HG02642 (cell line): ENCODE measurements around the gene NPDC1.

Source experiments
- ATAC-seq: cut with Tn5 transposase; IDR thresholded peaks from one replicate; pipeline ENCODE4 v1.9.1; 2021; ENCODE audit warnings: mild to moderate bottlenecking; ENCODE audit not compliant: unreplicated experiment, poor library complexity

NPDC1 gene, protein sequence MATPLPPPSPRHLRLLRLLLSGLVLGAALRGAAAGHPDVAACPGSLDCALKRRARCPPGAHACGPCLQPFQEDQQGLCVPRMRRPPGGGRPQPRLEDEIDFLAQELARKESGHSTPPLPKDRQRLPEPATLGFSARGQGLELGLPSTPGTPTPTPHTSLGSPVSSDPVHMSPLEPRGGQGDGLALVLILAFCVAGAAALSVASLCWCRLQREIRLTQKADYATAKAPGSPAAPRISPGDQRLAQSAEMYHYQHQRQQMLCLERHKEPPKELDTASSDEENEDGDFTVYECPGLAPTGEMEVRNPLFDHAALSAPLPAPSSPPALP

DNA sequence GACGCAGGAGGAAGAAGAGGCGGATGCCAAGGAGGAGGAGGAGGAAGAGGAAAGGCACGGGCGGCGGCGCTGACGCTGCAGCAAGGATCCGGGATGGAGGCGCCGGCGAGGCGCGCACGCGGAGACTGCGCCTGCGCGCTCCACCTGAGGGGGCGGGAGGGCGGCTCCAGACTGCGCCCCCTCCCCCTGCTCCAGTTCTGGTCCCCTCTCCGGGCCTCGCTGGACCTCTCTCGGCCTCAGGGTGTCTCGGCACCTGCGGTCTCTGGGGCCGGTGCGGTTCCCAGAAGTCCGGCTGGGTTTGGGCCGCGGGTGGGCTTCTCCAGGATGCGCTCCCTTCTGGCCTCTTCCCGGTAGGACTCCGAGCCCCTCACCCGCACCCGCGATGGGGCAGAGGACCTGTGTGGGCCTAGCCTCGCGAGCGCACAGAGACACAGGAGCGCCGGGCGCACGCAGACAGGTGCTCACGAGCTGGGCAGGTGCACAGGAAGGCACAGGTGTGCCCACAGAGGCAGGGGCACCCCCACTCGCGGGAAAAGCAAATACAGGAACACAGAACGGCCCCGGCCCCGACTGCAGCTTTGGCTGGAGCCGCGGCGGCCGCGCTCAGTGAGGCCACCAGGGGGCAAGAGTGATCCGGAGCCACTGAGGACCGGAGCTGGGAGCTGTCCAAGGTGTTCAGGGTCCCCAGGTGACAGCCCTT is at the start of gene NPDC1:
NPDC1 (minus strand) TSS at position 90 of the 700 bp plus-strand sequence. CDS start 188 bp downstream, outside the sequence.
- no peak for ATAC-seq

DNA sequence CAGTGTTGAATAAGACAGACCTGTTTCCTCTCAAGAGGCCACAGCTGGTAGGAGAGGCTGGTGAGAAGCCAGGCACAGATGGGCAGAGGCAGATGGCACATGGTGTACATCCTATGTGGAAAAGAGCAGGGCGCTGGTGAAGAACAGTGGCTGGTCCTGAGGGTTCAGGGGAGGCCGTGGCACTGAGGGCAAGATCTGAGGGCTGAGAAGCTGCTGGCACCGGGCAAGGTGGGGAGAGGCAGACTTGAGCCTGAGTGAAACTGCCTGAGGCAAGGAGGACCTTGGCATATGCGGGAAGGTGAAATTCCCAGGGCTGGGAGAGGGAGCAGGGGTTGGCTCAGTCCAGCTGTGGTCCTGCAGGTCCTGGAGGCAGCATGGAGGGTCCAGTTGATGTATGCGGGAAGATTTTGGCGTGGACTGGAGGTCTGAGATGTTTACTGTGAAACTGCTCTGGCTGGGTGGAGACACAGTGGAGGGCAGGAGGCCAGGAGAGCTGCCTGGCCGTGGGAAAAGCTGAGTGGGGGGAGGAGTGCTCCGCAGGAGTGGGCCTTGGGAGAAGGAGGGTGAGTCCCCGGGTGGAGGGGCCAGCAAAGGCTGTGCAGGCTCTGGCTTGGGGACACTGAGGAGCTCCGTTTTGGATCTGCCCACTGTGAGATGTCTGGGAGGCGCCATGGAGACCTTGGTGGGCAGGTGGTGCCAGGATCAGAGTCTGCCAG is 43.4 kb upstream of the NPDC1 start:
- ATAC-seq: no peak

- ATAC-seq: no peak
Measured at GRCh38 chr9:137088121-137088520, 42.1 kb upstream of the NPDC1 start.

DNA sequence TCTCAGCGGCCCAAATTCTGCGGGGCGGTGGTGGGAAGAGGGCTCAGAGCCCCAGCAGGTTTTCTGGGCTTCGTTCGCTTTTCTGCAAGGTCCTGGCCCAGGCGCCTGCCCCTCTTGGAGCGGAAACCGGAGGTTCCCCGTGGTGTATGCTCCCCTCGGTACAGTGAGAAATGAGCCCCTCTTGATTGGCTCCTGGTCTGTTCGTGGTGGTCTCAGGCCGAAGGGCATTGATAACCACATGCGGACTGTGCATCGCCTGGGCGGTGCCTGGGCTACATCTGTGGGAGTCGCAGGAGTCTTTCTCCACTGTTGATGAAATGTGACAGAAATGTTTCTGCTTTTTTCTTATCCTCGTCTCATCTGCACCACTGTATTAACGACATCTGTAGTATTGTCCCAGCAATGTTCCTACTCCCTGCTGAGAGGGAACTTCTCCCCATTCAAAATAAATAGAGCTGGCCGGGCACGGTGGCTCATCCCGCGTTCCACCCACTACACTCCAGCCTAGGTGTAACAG is 41.5 kb upstream of the NPDC1 start:
- ATAC-seq: no peak

- peak; percentile 79 for ATAC-seq
Measured at GRCh38 chr9:137086531-137087408, 40.8 kb upstream of the NPDC1 start, which contains the start of gene MAN1B1. Gene MAN1B1 (plus strand): TSS chr9:137086985. CDS start chr9:137087000, 15 bp downstream.

DNA sequence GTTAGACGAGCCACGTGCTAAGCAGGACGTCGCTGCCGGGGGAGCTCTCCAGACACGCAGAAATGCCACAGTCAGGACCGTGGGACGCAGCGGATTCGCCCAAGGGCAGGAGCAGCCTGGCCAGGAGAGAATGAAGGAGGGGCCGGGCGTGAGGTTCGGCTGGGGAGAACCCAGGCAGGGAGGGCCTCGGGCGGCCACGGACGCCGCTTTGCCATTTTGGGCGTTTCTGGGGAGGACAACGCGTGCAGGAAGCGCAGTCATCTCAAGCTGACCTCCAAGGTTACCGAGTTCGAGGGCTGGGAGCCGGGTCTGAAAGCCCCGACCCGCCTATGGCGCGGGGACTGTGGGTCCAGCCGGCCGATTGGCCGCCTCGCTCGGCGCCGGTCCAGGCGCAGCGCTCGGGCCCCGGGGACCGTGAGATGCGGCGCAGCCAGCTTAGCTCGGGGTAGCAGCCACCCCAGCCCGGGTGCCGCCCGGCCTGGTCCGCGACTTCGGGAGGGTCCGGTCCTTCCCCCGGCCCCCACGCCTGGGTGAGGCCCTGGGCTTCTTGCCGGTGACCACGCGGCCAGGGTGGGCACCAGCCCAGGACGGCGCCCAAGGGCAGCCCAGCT is 40.0 kb upstream of the NPDC1 start:
- ATAC-seq: peak; percentile 10

- ATAC-seq: no peak
Measured at GRCh38 chr9:137084526-137084925, 38.5 kb upstream of the NPDC1 start.

DNA sequence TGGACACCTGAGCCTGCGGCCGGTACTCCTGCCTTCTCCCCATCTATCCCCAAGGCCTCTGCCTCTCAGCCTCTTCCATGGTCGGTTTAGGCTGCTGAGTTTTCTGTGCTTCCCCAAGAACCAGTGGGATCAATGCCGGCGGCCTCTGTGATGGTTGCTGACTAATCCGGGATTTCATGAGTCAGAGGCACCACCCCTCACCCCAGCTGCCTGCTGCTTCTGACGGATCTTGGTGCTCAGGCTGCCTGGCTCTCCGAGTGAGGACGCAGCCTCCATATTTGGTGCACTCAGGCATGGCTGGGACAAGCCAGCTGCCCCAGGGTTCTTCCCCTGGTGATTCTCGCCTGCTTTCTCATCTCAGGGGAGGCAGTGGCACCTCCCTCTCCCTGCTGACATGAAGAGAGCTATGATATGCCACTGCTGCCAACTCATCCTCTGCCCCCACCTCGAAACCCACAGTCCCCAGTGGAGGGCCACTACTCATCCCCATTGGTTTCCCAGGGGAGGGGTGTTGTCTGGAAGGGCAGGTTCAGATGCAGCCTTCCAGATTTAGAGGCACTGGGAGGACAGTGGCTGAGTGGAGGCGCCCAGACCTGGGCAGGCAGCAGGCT is 37.5 kb upstream of the NPDC1 start:
- no peak for ATAC-seq

DNA sequence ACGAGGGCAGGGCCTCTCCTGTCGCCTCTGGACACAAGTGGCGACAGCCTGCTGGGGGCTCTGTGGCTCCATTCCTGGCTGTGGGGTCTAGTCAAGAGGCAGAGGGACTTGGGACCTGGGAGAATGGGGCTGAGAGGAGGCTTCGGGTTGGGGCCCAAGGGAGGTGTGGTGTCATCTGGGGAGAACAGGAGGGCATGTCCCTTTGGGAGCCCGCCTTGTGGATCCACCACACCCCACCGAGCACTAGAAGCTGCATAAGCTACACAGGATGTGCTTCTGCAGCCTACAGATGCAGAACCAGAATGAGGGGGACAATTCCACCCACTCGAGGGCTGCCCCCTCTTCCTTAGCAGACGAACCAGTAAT is 36.9 kb upstream of the NPDC1 start:
- no peak for ATAC-seq

GRCh38 chr9:137082222-137082924 is 36.4 kb upstream of the NPDC1 start:
- ATAC-seq: no peak

DNA sequence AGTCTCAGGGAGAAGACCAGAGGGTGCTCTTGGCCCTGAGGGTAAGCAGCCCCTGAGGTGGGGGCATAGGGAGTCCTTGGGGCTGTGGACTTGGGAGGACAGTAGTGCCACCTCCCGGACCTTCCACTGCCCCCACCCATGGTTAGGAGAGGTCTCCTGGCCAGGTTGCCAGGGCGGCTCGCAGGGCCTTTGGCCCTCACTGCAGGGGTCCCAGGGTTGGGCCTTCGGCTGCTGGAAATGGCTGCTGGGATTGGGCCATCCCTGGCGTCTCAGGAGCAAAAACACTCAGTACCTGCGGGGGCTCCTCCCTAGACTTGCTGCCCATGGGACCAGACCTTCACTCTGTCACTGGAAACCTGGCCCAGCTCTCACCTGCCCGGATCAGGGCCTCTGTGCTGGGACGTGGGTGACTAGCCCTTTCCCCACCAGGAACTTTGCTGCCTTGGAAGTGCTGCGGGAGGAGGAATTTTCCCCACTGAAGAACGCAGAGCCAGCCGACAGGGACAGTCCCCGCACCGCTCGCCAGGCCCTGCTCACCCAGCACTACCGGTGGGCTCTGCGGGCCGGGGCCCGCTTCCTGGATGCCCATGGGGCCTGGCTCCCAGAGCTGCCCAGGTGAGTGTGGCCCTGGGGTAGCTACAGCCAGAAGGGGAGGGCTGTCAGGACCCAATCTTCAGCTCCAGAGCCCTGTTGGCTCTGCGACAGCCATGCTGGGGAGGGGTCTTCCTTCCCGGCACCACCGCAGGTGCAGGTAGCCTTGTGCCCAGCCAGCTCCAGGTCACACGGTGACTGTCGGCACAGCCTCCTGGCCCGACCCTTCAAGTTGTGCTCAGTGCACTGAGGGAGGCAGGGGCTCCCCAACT is 34.5 kb upstream of the NPDC1 start:
- no peak for ATAC-seq

- no peak for ATAC-seq
Measured at GRCh38 chr9:137079401-137079787, 33.4 kb upstream of the NPDC1 start.

- ATAC-seq: no peak
Measured at GRCh38 chr9:137078701-137079400, 32.9 kb upstream of the NPDC1 start.

DNA sequence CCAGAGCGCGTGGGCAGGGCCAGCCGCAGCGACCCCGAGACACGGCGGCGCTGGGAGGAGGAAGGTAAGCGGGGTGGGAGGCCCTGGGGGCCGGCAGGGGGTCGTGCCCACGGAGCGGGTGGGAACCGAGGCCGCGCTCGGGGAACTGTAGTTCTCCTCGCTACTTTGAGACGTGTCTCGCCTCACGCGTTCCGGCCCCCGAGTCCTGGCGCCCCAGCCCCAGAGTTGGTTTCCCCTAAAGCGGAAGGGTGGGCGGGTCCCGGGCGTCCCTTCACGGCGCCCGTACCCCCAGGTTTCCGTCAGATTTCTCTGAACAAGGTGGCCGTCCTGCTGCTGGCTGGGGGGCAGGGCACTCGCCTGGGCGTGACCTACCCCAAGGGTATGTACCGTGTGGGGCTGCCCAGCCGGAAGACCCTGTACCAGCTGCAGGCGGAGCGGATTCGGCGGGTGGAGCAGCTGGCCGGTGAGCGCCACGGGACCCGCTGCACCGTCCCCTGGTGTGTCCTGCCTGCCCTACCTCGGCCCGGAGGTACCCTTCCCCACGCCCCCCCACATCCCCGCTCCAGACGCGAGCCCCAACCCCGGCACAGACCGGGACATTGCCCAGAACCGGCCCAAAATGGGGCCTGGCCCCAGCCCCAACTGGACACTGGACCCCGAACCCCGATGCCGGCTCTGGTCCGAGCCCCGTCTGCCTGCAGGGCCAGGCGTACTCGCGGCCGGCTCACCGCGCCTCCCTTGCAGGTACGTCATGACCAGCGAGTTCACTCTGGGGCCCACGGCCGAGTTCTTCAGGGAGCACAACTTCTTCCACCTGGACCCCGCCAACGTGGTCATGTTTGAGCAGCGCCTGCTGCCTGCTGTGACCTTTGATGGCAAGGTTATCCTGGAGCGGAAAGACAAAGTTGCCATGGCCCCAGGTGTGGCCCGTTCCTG is 32.0 kb upstream of the NPDC1 start:
- peak; percentile 22 for ATAC-seq

DNA sequence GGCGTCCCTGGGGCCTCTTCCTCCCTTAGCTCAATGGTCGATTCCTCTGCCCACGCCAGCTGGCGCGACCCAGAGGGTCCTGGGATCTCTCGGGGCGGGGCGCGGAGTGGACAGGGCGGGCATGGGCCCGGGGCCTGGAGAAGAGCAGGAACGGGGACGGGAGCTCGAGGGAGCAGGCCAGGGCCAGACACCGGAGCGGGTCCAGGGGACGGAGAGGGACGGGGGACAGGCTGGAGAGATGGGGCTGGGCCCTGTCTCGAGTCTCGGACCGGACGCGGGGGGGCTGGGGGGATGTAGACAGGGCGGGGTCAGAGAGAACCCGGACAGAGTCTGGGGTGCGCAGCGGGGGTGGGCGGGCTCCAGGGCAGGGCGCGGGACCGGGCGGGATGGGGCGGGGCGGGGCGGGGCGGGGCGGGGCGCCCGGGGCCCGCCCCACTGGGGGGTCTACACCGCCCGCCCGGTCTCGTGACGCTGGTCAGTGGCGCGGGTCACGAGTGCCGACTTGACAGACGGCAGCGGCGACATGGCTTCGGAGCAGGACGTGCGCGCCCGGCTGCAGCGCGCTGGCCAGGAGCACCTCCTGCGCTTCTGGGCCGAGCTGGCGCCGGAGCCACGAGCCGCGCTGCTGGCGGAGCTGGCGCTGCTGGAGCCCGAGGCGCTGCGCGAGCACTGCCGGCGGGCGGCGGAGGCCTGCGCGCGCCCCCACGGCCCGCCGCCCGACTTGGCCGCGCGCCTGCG is 31.2 kb upstream of the NPDC1 start, which contains the start of gene UAP1L1:
UAP1L1 (plus strand) TSS at position 508 of the 738 bp plus-strand sequence; CDS start at position 524, 16 bp downstream.
- peak; percentile 62 for ATAC-seq
